ENCODE results near the gene RFC2. TPM values are rescaled to one million over a fixed set of nuclear protein-coding genes. Genes with fewer than 3 reads are reported as not detected.

Gene RFC2
- total and polyA plus RNA-seq, 2 of the 8 experiments (the other 6 are each of a cell fraction or from before 2014, with no cell fraction given): 52.9 to 85.4 TPM

DNA sequence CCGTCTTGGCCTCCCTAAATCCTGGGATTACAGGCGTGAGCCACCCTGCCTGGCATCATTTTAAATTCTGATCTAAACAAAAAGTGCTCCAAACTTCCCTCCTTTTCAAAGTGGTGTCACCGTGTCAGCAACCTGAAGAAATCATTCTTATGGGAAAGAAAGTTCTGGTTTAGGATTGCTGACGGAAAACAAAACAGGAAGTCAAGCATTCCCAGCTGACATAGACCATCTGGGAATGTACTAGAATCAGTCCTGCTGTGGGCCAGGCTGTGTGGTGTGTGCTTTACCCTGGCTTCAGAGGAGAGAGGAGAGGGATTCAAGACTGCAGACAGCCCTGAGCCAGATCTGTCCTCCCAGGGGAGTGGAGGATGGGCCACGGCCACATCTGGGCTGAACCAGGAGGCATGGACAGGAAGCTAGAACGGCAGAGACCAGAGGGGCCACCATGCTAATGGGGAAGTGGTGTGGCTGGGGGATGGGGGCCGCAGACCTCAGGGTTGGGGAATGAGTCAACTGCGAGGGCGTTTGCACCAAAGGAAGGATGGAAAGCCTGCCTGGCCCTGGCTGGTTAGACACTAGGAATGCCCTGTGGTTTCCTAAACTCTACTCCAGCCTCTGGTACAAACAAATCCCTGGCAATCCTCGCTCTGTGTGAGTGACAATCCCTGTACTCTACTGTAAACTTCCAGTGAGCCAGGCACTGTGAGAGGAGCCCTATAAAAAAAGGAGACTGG is 18.3 kb upstream of the RFC2 start:
- H3K4me3 ChIP-seq (ENCODE audit: extremely low read depth in 1 of 4, insufficient read depth in 2 of 4, low read depth in 3 of 4, low read length in 4 of 4): no peak overlapping the region
- FAIRE-seq (no peak), DNase-seq (ENCODE audit: low read depth in 1 of 2, low spot score in 2 of 2) (no peak)
- H3K14ac ChIP-seq (ENCODE audit: insufficient read length): no peak overlapping the region
- no peak overlapping the region for H3K56ac ChIP-seq (replicated peaks; ENCODE audit: insufficient read length, low read depth, low read length)
- H2BK15ac ChIP-seq (ENCODE audit: low read length): peak overlapping the region; percentile 75; the same call in 1 of the 2 replicates
- peak overlapping the region; percentile 72 for H2BK12ac ChIP-seq (ENCODE audit: low read depth, low read length)
- H3K4me2 ChIP-seq (ENCODE audit: insufficient read depth in 1 of 2, low read depth in 2 of 2, low read length in 2 of 2): peak overlapping the region in 1 of 2 experiments; percentile 44; a peak in 1 of 4 replicates
- H3K79me1 ChIP-seq (ENCODE audit: low read depth, low read length): no peaks in the 10 kb centered on the region
- no peak overlapping the region for H3K27ac ChIP-seq (ENCODE audit: low read depth, low read length)
- peak overlapping the region; percentile 3 for H4K91ac ChIP-seq (replicated peaks; ENCODE audit: insufficient read length, low read length)
- peaks cover 0 to 10% (median 7%) of the 10 kb centered on the region in 4 experiments; a peak in 6 of 7 replicates for H3K4me1 ChIP-seq (replicated peaks in 1 of 4; ENCODE audit: control insufficient read depth in 3 of 4, insufficient read depth in 4 of 4, low read length in 3 of 4)
- no peak overlapping the region for H4K5ac ChIP-seq (ENCODE audit: insufficient read length, low read depth, low read length)
- no peaks in the 10 kb centered on the region for H3K79me2 ChIP-seq (ENCODE audit: control insufficient read depth in 1 of 2, insufficient read depth in 2 of 2, low read length in 2 of 2)
- ChIA-PET CTCF (ENCODE audit: partially characterized antibody) (interaction anchor here (1.9 to 5.6 kb wide), 3 partner anchors 10 to 129 kb away, joined by 4 to 47 read pairs (median 25); partner anchors contain the start of gene CLIP2), POLR2A (ENCODE audit: partially characterized antibody) (interaction anchor here (1.4 to 6.2 kb wide), 5 partner anchors 11 to 99 kb away, joined by 3 to 97 read pairs (median 5); partner anchors contain the start of genes CLIP2 and RFC2)
- peak overlapping the region; percentile 36 for H3K18ac ChIP-seq (ENCODE audit: extremely low read depth, low read length)
- H3K36me3 ChIP-seq (ENCODE audit: control insufficient read depth in 2 of 4, insufficient read depth in 4 of 4, low read length in 3 of 4): no peaks in the 10 kb centered on the region
- peak overlapping the region; percentile 80; the same call in 1 of the 2 replicates for H2BK5ac ChIP-seq (ENCODE audit: low read depth, low read length)
- no peak overlapping the region for H3K23ac ChIP-seq (ENCODE audit: insufficient read length)
- no peak overlapping the region for H2BK120ac ChIP-seq (replicated peaks; ENCODE audit: low read depth, low read length)
- 66% methylated on average over 10 of the region's 10 CpGs; no CpG with 5 or more reads in 1 of the 2 experiments for WGBS, 2 experiments (ENCODE audit: extremely low coverage in 1 of 2, insufficient coverage in 1 of 2, insufficient read length in 1 of 2, insufficient replicate concordance in 2 of 2, low coverage in 1 of 2, low lambda C conversion rate in 2 of 2, missing lambda C conversion rate in 1 of 2)
- H2AK5ac ChIP-seq (ENCODE audit: low read depth, low read length): no peak overlapping the region
- peak overlapping the region; percentile 79 for H4K8ac ChIP-seq (ENCODE audit: extremely low read depth, insufficient read depth, low read length)
- no peak overlapping the region for H3K4ac ChIP-seq (replicated peaks; ENCODE audit: insufficient read length, low read depth, low read length)
- H3K9ac ChIP-seq (replicated peaks in 1 of 4; ENCODE audit: extremely low read depth in 1 of 4, low read depth in 3 of 4, low read length in 3 of 4): no peak overlapping the region
- no peaks in the 10 kb centered on the region for H4K20me1 ChIP-seq (replicated peaks in 1 of 2; ENCODE audit: control insufficient read depth in 1 of 2, insufficient read depth in 2 of 2, low read length in 2 of 2)
- peak overlapping the region; percentile 37 for H2AFZ ChIP-seq (ENCODE audit: low read length)
- peak overlapping the region; percentile 100; the same call in 1 of the 2 replicates for H2BK20ac ChIP-seq (ENCODE audit: low read length)
- H3K9me3 ChIP-seq (ENCODE audit: insufficient read depth in 2 of 2, low read depth in 1 of 2, low read length in 1 of 2): no peaks in the 10 kb centered on the region
- no peaks in the 10 kb centered on the region; a peak in 1 of 7 replicates for H3K27me3 ChIP-seq (replicated peaks in 1 of 4; ENCODE audit: control insufficient read depth in 3 of 4, extremely low read depth in 1 of 4, insufficient read depth in 3 of 4, low read length in 3 of 4)
- no peaks in the 10 kb centered on the region for H3K23me2 ChIP-seq (ENCODE audit: low read depth, low read length)
- TF ChIP-seq EZH2 (IDR thresholded peaks at IDR 0.05; ENCODE audit: low read depth, low read length, severe bottlenecking): no peak
- TF ChIP-seq ZNF274 (IDR thresholded peaks at IDR 0.05; ENCODE audit: borderline replicate concordance, extremely low read depth, low read length): no peak
- TF ChIP-seq ASH2L (IDR thresholded peaks at IDR 0.05; ENCODE audit: low read length): peak; percentile 61
- TF ChIP-seq TCF12 (IDR thresholded peaks at IDR 0.05; ENCODE audit: low read depth, low read length): 0 out of 2 replicates have a peak, but pooled peaks have one; percentile 65
- 0 out of 2 replicates have a peak, but pooled peaks have one; percentile 44 for TF ChIP-seq POLR2AphosphoS5 (IDR thresholded peaks at IDR 0.05; ENCODE audit: low read depth, low read length)
- TF ChIP-seq CREB1 (IDR thresholded peaks at IDR 0.05): no peak
- TF ChIP-seq SP1 (IDR thresholded peaks at IDR 0.05; ENCODE audit: low read depth, low read length): peak; percentile 52; the same call in 1 of the 2 replicates
- peak; percentile 58; the same call in 1 of the 2 replicates for TF ChIP-seq RBBP5 (IDR thresholded peaks at IDR 0.05; ENCODE audit: borderline replicate concordance, low read depth, low read length)

Data from H1 (cell line).